CD4-positive, alpha-beta T cell treated with Interleukin-6 at 100 ng/mL for 8 hours (primary cell): Measurements from ENCODE around the gene METRNL.
"Not testable (repeated sequence)": the region's sequence is repeated elsewhere in the genome, so short reads cannot be mapped to it uniquely, and the experiment has no call there.

Source experiments
- DNase-seq: peaks from one replicate; pipeline ENCODE4 v3.0.0-alpha.2; 2020; ENCODE audit warnings: mixed read lengths, low spot score

The METRNL gene

DNA sequence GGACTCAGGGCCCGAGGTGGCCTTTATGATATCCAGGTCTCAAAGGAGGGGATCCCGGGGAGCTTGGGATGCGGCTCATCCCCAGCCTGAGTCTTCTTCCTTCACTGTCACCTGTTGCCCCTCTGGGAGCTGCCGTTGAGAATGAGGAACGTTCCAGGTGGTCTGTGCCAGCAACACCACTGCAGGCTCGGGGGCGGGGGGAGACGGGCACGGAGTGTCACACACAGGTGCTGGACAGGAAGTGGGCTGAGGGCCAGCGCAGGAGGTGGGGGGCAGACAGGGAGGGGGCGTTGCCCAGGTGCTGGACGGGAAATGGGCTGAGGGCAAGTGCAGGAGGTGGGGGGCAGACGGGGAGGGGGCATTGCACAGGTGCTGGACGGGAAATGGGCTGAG, 28.2 kb downstream of the METRNL start:
- no peak for DNase-seq

DNA sequence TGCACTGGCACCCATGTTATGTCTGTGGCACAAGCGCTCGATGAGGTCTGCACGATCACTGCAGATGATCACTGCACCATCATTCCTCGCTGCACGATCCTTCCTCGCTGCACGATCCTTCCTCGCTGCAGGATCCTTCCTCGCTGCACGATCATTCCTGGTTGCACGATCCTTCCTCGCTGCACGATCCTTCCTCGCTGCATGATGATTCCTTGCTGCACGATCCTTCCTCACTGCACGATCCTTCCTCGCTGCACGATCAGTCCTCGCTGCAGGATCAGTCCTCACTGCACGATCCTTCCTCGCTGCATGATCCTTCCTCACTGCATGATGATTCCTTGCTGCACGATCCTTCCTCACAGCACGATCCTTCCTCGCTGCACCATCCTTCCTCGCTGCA, 29.3 kb downstream of the METRNL start:
- DNase-seq, result no peak

DNA sequence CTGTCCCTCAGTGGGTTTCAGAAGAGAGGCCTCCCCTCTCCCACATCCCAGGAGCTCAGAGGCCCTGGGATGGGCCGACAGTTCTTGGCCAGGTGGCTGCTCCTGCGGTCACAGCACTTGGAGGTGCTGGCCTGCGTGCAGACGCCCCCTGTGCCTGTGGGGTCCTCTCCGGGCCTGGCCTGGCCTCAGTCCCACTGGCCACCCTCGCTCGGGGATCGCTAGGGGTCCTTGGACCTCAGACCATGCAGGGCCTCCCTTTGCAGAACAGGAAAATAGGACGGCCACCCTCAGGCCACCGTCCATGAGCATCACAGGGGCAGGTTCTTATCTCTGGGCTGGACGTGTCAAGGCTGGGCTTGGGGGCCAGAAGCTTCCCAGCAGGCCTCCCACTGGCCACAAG, 30.0 kb downstream of the METRNL start:
- no peak for DNase-seq

DNA sequence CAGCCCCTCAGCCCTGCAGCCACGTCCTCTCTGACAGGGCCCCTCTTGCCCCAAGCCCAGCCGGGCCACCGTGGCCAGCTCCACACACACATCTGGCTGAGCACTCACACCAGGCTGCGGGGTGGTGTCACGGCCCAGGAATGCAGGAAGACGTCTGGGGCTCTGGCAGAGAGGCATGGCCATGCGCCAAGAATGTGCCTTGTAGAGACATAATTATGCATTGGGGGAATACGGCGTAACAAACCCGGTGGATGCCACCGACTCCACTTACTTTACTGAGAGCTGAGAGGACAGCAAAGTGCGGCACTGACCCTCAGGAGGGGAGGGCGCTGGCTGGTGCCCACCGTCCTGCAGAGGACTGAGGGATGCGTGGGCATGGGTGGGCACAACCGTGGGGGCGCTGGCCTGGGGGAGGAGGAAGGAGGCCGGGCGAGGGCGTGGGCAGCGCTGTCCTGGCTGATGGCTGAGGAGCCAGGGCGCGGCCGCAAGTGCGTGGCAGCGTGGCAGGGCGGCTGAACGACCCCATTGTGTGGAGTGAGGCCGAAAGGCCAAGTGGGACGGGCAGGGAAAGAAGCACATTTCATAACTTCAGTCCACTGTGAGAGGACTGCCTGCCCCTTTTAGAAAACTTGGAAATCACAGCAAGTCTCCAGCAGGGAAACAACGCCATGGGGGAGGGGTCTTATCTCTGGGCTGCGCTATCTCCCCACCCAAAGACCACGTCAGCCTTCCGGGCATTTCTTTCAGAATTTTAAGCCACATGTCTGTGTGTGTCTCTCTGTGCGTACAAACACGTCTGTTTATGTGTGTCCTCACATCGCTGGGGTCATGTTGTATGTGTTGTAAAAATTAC, 30.6 kb downstream of the METRNL start:
- no peak for DNase-seq

DNA sequence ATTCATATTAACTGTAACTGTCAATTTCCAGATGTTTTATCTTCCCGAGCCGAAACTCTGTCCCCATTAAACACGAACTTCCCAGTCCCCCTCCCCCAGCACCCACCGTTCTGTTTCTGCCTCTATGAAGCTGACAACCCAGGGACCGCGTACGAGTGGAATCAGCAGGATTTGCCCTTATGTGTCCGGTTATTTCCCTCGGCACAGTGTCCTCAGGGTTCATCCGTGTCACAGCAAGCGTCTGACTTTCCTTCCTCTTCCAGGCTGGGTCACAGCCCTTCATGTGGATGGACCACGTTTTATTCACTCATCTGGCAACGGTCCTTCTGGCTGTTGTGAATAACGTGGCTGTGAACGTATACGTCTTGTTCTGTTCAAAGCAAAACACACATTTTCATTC, 31.3 kb downstream of the METRNL start:
- no peak for DNase-seq

DNA sequence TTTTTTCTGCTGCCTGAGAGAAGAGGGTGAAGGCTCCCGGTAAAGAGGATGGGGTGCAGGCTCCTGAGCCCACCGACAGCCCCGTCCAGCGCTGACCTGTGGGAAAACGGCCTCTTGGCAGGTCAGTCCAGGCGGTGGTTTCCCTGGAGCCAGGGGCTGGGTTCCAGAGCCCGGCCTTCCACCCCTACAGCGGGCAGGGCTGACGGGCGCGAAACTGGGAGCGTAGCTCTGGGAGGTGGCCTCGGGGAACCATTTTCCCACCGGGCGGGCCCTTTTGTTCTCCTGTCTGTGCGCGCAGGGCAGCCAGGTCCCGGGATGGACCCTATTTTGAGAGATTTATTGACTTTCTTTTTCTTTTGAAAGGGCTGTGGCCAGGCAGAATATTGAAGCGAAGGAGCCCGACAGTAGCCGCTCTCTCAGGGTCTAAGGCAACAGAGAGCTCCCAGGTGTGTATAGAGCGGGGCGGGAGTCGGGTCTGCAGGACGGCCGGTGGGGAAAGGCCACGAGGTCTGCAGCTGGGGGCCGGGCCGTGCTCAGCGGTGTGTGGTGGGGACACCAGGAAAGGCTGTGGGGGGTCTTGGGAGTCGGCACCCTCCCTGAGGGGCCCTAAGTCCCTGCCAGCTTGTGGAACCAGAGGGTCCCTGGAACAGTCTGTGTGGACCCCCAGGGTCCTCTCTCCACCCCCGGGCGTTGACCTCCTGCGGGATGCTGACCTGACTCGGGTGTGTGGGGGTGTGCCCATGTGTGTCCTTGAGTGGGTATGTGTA, 32.3 kb downstream of the METRNL start:
- DNase-seq, result no peak

DNA sequence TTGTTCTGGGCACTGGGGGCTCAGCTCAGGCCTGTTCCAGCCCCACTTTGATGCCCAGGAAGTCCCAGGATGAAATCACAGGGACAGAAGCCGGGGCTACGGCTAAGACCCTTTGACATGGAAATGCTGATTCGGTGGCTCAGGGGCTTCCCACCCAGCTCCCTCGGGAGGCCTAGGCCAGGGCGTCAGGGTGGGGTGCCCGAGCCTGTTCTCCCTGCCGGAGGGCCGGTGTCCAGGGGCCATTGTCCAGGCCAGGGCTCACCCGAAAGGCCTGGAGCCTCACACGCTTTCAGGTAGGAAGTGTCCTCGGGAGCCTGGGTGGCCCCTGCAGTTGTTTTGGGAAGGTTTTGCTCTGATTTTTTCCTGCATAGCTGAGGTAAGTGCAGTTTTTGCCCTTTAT, 34.0 kb downstream of the METRNL start:
- DNase-seq, result no peak

DNA sequence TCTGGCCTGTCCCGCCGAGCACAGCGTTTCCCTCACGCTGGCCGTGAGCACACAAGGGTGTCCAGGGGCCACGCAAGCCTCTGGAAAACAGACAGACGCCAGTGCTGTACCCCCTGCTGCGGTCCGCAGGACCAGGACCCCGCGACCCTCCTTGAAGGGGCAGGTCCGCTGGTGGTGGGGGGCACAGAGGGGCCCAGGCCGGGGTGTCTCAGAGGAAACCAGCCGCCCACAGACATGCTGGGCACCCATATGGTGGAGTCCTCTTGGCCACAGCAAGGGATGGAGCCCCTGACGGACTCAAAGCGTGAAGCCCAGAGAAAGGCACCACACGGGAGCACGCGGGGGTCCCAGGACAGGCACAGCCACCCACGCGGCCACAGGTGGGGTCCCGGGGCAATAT, 34.4 kb downstream of the METRNL start:
- DNase-seq, result no peak

DNA sequence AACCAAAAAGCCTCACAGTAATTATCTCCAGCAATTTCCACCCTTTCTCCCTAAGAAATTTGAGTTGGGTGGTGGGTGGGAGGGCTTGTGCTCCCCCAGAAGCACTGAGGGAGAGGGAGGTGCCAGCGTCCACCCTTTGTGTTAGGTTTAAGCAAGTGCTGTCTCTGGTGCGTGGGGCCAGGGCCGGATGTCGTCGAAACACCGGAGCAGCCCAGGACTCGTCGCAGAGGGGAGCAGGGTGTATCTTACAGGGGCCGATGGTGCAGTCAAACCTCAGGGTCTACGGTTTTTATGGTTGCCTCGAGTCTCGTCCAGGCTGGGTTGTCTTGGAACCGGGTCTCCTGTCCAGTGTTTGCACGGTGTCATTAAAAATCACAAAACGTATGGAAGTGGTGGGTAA, 35.3 kb downstream of the METRNL start:
- no peak for DNase-seq

DNA sequence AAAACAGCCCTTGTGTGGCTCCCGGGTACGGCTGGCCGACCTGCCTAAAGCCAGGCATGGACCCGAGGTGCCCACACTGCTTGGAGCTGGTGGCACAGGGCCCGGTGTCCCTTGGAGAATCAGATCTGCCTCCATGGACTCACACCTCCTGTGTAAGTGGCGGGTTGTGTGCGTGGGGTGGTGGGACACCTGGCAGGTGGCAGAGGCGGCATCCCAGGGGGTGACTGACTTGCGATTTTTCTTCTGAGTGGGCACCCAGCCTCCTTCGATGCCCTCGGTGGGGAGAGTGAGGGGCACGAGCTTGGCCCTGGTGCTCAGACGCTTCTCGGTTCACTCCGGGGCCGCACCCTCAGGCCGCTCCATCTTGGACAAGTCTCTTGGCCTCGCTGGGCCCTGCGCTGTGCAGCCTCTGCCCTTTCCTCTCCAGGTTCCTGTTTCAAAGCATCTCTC, 35.8 kb downstream of the METRNL start:
- DNase-seq, result no peak

DNA sequence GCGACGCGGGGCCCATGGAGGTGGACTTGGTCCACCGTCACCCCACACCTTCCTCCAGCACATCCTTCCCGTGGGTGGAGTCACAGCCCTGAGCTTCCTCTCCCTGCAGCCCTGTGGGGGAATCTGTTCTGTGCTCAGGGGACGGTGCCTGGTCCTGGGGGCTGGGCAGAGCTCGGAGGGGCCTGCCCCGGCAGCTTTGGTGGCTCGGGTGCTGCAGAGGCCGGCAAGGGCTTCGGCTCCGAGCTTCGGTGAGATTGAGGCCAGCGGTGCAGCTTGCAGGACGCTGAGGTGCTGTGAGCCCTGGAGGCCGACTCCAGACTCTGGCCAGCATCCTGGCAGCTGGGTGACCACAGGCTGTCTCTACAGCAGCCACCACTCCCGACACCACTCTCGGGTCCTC, 36.4 kb downstream of the METRNL start:
- no peak for DNase-seq

DNA sequence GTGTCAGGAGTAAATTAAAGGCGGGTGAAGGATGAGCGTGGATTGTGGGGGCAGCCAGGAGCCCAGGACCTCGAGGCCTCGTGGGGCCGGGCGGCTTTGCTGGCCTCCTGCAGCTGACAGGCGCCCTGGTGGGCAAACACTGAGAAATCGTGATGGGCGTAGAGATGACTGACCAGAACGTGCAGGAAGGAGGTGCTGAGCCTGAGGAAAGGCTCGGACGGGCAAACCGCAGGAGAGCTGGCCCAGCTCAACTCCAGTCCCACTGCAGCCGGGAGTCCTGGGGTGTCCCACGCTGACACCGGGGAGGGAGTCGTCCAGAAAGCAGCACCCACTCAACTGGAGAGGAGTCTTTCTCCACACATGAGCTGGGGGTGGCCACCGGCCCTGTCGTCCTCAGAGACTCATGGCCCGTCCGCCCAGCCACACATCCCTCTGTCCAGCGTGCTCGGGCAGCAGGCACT, 36.9 kb downstream of the METRNL start:
- no peak for DNase-seq

DNA sequence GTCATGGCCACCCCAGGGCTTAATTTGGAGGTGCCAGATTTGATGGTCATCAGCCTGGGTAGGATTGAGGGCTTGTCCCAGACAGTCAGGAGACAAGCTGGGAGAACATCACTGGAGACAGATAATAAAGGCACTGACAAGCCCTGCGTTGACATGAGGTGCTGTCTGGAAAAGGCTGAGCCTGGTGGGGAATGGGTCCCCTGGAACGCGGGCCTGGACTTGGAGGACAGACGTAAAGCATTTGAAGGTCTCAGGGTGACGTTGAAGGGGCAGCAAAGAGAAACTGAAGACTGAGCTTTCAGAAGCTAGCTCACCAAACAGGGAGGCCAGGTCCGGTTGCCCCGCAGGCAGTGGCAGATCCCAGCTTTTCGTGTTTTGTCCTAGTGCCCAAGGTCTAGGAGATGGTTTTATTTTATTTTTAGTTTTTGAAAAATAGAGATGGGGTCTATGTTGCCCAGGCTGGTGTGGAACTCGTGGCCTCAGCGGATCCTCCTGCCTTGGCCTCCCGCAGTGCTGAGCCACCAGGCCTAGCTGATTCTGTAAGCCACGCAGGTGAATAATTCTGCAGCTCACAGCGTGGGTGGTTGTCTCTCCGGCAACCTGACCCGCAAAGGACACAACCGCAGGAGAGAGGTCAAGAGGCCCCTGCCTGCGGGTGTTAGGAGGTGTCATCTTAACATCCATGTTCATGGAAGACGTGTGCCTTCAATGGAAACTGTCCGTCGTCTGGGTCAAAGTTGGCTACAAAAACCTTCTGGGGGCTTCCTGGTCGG, 37.6 kb downstream of the METRNL start:
- no peak for DNase-seq

DNA sequence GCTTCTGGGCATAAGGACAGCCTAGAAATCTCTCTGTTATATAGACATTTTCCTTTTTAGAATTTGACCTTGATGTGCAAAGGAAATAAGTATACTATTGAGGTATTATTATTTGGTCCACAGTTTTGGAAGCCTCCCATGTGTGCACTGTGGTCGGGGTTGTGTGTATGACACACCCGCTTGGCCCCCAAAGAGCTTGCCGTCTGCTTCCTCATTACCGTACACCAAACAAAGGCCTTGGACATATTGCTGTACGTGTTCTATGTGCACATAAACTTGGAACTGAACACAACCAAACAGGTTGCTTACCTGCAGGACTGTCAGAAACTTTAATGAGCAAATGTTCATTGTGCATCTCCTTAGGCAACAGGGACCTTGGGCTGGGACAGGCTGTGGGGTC, 38.2 kb downstream of the METRNL start:
- DNase-seq, result no peak

DNA sequence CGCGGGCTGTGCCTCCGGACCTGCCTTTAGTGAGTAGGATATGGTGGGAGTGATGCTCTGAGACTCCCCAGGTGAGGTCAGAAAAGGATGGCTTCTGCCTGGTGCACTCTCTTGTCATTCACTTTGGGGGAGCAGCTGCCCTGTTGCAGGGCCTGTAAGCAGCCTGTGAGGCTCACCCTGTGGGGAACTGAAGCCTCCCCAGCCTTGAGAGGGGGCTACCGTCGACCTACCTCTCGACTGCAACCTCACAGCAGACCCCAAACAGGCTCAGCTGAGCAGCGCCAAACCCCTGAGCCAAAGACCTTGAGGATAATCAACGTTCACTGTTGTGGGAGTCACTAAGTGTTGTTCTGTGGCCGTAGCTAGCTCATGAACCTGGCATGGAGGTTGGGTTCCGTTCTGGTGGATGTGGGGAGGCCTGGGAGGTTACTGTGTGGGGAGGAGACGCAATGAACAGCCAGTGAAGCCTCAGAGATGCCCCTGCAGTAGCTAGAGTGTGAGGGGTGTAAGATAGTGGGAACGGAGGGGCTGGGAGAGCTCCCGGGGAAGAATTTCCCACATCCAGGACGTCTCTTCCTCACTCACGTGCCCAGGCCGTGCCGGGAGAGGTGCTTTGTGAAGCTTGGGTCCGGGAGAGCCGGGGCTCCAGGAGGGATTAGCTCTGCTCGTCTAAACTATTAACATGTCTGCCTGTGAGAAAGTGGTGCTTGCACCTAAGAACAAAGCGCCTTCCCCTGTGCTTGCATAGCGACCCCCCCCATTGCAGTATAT, 38.8 kb downstream of the METRNL start:
- DNase-seq, result no peak

DNA sequence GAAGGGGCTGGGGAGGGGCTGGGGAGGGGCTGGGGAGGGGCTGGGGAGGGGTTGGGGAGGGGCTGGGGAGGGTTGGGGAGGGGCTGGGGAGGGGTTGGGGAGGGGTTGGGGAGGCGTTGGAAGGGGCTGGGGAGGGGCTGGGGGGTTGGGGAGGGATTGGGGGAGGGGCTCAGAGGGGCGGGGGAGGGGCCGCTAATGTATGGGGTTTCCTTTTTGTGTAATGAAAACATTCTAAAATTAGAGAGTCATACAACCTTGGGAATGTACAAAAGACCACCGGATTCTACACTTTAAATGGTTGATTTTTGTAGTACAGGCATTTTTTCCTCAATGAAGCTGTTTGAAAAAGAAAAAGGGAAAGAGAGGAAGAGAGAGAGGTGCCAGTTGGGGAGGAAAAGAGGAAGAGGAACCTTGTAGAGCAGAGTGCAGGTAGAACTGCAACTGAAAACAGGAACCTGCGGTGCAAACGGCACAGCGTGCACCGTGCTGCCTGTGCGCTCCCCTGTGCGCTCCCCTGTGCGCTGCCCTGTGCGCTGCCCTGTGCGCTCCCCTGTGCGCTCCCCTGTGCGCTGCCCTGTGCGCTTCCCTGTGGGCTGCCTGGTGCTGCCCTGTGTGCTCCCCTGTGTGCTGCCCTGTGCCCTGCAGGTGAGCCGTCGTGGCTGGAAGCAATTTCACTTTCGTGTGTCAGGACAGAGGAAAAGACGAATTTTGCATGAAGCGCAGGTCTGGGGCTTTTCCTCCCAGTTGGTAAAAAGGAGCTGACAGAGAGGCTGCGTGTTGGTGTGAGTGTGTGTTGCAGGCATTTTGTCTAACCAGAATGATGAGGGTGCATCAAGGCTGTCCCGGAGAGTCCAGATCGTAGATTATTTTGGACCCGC, 40.8 kb downstream of the METRNL start:
- no peak for DNase-seq

DNA sequence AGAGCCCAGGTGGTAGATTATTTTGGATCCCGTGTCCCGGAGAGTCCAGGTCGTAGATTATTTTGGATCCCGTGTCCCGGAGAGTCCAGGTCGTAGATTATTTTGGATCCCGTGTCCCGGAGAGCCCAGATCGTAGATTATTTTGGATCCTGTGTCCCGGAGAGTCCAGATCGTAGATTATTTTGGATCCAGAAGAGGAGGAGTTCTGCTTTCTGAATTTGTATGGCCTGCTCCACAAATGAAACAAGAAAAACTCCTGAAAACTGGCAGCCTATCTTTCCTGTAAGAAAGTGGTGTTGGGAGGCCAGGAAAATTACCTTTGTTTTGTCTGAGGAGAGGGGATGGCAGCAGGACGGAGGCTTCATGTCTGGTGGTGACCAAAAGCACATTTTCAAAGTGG, 42.1 kb downstream of the METRNL start:
- DNase-seq, result not testable (repeated sequence)

DNA sequence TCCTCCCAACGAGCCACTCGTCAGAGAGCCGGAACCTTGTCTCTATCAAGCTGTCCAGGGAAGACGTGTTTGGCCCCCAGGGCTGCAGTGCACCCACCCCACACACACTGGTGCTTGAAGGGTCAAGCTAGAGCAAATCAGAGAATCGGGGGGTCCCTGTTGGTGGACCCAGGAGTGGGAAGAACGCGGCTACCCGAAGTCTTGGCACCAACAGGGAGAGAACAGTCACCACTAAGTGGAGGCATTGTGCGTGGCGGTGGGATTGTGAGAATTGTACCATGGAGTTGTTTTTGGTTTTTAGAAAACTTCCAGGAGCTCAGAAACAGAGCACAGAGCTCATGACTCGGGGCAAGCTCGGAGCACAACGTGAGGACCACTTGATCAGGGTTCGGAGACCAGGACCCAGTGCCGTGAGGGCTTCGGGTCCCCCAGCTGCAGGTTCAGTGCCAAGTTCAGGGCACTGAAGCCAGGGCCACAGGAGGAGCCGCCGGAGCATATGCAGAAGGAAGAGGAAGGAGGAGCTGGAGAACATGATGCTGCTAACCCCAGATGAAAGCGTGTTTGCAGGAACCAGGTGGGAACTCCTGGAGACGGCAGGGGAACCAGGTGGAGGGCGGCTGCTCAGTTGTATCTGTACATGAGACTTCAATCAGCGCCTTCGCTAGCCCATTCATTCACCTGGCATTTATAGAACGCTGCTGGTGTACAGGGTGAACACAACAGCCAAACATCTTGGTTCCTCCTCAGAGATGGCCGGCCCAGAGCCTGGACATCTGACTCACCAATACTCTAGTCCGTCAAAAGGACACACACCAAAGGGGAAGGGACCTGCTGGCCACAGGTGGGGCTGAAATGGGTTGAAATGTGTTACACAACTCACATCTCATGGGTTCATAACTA, 42.8 kb downstream of the METRNL start:
- DNase-seq, result no peak

DNA sequence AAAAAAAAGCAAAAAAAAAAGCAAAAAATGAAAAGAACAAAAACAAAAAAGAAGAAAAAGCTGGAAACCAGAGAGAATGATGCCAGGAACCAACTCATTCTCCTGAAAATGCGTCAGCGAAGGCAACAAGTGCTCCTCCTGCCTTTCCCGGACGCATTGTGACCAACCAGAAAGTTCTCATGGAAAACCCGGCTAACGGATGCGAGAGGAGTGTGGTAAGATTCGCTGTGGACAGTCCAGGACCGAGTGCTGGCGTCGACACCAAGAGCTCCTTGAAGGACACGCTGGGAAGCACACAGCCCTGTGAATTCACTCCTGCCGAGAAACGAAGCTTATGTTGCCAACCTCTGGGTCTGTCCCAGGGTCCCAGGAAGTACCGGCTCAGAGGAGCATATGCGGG, 43.4 kb downstream of the METRNL start:
- no peak for DNase-seq
